NCI-H460 (cell line): ENCODE data around the gene EEA1. TPM values are rescaled to one million over a fixed set of nuclear protein-coding genes. Genes with fewer than 3 reads are reported as not detected.
A peak's percentile ranks its signal among the peaks of the same experiment; 100 is the strongest.

Source experiments
- DNase-seq: peaks from one replicate; pipeline ENCODE4 v3.0.0-alpha.2; 2016; ENCODE audit warnings: low read depth; ENCODE audit errors: extremely low read depth
- total RNA-seq: library from RNA; depleted of rRNA; stranded (reverse); fragments of >200 nt; shearing (Covaris generic); gene quantifications from 2 replicates; pipeline ENCODE4 v1.2.3, GENCODE V29; 2014

EEA1 gene
- total RNA-seq, 1 experiment from 2014 or later = 11.7 TPM

- DNase-seq = no peak
These were observed 10.0 kb upstream of the EEA1 start for GRCh38 chr12:92939116-92939515.

GRCh38 chr12:92938638-92939037 lies 9.5 kb upstream of the EEA1 start:
- DNase-seq = no peak

GRCh38 chr12:92938018-92938417 lies 8.9 kb upstream of the EEA1 start:
- no peak for DNase-seq

GRCh38 chr12:92933606-92934005 lies 4.5 kb upstream of the EEA1 start:
- DNase-seq = no peak

DNA sequence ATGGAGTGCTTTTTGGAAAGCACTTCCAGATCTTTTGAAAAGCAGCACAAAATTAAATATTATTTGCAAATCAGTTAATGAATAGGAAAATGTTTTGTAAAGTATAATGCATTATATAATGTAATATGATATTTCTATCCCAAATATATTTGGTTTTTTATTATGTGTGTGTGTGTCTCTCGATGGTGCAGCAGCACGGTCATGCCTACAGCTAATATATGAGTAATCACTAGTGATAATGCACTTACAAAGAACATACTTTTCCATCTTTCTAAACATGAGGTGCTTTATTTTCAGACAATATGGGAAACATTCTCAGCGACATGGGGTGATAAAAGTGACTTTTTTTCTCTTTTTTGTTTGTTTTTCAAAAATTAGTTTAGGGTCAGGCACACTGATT lies 1.3 kb upstream of the EEA1 start:
- DNase-seq = no peak

- no peak for DNase-seq
These were observed 888 bp upstream of the EEA1 start for GRCh38 chr12:92929983-92930382.

GRCh38 chr12:92928421-92928961 lies 604 bp downstream of the EEA1 start:
- DNase-seq = no peak

DNA sequence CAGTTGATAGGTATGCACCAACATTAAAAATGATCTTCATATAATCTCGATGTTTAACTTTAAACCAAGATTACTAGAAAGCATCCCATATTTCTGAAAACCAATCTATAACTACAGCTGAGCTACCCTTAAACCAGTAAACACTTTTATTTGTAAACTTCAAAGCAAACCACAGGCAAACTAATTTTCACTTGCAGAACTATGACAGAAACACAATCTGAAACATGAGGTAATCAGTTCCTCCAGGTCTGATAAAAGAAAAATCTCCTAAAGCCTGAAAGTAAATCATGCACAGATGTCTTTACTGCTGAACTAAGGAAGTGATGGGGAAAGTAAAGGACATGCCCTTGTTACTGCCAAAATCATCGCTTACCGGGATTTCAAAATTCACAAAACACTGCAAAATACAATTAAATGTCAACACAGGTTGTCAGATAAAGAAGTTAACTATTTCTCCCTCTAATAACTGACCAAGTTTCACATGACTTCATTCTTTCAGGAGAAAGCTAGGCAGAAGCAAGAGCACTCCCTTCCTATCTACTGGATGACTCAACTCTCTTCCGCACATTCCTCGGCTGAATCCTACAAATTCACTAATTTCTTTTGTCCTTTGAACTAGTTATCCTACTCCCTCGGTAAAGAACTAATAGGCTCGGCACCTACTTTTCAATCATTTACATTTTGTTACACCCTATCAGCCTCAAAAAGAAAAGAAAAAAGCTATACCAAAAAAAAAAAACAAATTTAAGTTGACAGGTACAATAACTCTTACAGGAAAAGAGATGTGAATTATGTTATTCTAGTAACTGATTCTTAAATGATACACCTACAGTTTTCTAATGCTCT lies 1.4 kb downstream of the EEA1 start:
- peak; percentile 26 for DNase-seq

DNA sequence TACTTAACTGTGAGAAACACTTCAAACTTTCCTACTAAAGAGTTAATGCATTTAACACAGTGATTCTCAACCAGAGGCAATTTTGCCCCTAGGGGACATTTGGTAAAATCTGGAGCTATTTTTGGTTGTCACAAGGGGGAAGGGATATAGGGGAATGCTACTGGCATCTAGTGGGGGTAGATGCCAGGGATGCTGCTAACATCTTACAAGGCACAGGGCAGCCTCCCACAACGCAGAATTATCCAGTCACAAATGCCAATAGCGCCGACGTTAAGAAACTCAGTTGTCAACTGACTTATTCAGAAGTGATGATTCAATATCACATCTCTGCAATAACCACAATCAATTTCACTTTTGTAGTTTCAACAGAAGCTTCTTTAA lies 2.0 kb downstream of the EEA1 start:
- DNase-seq = peak; percentile 17

DNA sequence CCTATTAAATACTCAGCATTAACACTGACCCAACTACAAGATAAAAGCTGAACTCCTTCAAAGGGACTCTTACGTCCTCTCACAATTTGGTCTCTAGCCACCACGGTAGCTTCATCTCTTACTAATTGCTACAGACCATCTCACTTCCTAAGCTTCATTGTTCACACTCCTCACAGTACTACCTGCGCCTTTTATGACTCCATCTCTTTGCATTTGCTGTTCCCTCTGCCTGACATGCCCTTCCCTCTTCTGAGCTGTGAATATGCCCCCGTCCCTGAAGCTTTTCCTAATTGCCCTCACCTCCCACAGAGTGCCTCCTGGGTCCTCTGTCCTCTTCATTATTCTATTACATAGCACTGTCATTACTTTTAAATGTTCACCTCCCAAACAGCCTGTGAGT lies 2.5 kb downstream of the EEA1 start:
- DNase-seq = no peak

- DNase-seq = no peak
These were observed 7.2 kb downstream of the EEA1 start for GRCh38 chr12:92921877-92922276.

DNA sequence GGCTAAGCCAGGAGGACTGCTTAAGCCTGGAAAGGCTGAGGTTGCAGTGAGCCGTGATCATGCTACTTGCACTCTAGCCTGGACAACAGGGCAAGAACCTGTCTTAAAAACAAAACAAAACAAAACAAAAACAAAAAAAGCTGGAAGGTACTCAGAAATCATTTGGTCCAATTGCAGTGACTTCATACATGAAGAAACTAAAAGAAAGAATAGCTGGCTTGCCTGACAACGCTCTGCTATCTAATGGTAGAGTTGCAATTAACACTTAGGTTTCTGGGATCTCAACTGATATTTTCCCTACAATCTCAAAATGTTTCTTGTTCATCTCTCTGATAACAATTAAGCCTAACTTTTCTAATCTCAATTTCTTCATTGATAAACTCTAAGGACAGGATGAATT lies 13.7 kb downstream of the EEA1 start:
- DNase-seq = no peak

DNA sequence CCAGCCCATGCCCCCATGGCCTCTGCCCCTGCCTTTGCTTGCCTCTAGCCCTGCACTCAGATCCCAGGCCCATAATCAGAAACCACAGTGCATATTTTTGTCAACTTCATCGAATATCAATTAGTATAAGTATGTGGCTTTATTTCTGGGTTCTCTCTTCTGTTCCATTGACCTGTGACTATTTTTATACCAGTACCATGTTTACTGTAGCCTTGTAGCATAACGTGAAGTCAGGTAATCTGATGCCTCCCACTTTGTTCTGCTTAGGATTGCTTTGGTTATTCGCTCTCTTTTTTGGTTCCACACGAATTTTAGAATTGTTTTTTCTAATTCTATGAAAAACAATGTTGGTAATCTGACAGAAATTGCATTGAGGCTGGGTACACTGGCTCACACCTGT lies 14.9 kb downstream of the EEA1 start:
- no peak for DNase-seq

- no peak for DNase-seq
These were observed 16.4 kb downstream of the EEA1 start for GRCh38 chr12:92912672-92913071.

DNA sequence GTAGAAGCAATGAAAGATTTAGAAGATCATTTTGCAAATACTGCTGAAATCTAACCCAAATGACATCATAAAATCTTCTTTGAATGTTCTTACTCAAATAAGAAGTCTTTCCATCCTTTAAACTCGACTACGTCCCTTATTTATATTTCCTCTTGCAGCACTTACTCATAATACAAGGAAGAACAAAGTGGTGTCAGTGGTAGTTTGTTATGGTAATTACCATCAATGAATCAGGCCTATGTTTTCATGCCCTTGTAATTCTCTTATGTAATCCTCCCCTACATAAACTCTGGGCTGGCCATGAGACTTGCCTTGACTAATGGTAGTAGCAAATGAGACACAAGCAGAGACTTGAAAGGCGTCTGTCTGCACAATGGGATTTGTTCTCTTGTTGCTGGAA lies 17.0 kb downstream of the EEA1 start:
- DNase-seq = no peak

- DNase-seq = no peak
These were observed 17.8 kb downstream of the EEA1 start for GRCh38 chr12:92911339-92911738.

- no peak for DNase-seq
These were observed 21.0 kb downstream of the EEA1 start for GRCh38 chr12:92908108-92908507.

- no peak for DNase-seq
These were observed 23.1 kb downstream of the EEA1 start for GRCh38 chr12:92905811-92906554.

DNA sequence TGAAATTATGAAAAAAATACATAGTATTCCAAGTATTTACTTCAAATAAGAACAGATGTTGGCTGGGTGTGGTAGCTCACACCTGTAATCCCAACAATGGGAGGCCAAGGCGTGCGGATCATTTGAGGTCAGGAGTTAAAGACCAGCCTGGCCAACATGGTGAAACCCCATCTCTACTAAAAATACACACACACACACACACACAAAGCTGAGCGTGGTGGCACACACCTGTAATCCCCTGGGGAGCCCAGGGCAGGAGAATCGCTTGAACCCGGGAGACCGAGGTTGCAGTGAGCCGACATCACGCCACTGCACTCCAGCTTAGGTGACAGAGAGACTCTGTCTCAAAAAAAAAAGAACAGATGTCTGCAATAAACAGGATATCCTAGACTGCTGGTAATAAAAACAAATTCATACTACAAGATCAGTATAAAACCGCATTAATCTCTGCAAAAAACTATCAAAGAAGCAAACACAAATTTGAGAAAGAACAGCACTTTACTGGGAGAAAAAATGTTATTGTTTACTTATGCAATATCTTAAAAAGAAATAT lies 23.8 kb downstream of the EEA1 start:
- no peak for DNase-seq

DNA sequence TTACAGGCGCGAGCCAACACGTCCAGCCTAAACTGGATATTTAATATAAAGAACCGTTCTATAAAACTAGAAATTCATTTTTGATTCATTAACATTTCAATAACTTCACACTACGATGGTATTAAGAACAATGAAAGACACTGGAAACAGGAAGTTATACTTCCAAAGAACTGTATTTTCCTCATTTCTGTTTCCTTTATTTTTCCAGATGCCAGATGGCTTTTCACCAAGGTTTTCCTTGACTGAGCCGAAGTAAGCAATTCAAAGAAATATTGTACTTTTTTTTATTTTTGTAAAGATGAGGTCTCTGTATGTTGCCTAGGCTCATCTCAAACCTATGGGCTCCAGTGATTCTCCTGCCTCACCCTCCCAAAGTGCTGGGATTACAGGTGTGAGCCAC lies 28.2 kb downstream of the EEA1 start:
- no peak for DNase-seq

- DNase-seq = peak; percentile 91
These were observed 29.6 kb downstream of the EEA1 start for GRCh38 chr12:92899386-92900001.
